ENCODE results near the gene ASB18.

The ASB18 gene

GRCh38 chr2:236303935-236304334 is 39.7 kb upstream of the ASB18 start:
- TF ChIP-seq FOXP2 (optimal IDR thresholded peaks at IDR 0.05; ENCODE audit: borderline replicate concordance, extremely low read depth, extremely low read length, insufficient read depth): no peak
- no peak for TF ChIP-seq REST (IDR thresholded peaks at IDR 0.05; ENCODE audit: insufficient read depth in 1 of 2, low read depth in 2 of 2, low read length in 2 of 2)
- no peak for TF ChIP-seq SIN3A (IDR thresholded peaks at IDR 0.05; ENCODE audit: borderline replicate concordance, insufficient read depth, low read length)
- TF ChIP-seq TAF1 (IDR thresholded peaks at IDR 0.05; ENCODE audit: borderline replicate concordance, insufficient read depth, low read length): no peak
- TF ChIP-seq POLR2AphosphoS5 (IDR thresholded peaks at IDR 0.05; ENCODE audit: low read depth, low read length): no peak

GRCh38 chr2:236302555-236302954 is 38.3 kb upstream of the ASB18 start:
- TF ChIP-seq TAF1 (IDR thresholded peaks at IDR 0.05; ENCODE audit: borderline replicate concordance, insufficient read depth, low read length) (no peak), FOXP2 (optimal IDR thresholded peaks at IDR 0.05; ENCODE audit: borderline replicate concordance, extremely low read depth, extremely low read length, insufficient read depth) (no peak), SIN3A (IDR thresholded peaks at IDR 0.05; ENCODE audit: borderline replicate concordance, insufficient read depth, low read length) (no peak), POLR2AphosphoS5 (IDR thresholded peaks at IDR 0.05; ENCODE audit: low read depth, low read length) (no peak), REST (IDR thresholded peaks at IDR 0.05; ENCODE audit: insufficient read depth in 1 of 2, low read depth in 2 of 2, low read length in 2 of 2) (no peak)

- TF ChIP-seq TAF1 (IDR thresholded peaks at IDR 0.05; ENCODE audit: borderline replicate concordance, insufficient read depth, low read length) (no peak), REST (IDR thresholded peaks at IDR 0.05; ENCODE audit: insufficient read depth in 1 of 2, low read depth in 2 of 2, low read length in 2 of 2) (no peak), SIN3A (IDR thresholded peaks at IDR 0.05; ENCODE audit: borderline replicate concordance, insufficient read depth, low read length) (no peak), POLR2AphosphoS5 (IDR thresholded peaks at IDR 0.05; ENCODE audit: low read depth, low read length) (no peak), FOXP2 (optimal IDR thresholded peaks at IDR 0.05; ENCODE audit: borderline replicate concordance, extremely low read depth, extremely low read length, insufficient read depth) (no peak)
Observed at GRCh38 chr2:236298924-236299475, 34.8 kb upstream of the ASB18 start.

- TF ChIP-seq TAF1 (IDR thresholded peaks at IDR 0.05; ENCODE audit: borderline replicate concordance, insufficient read depth, low read length) (no peak), SIN3A (IDR thresholded peaks at IDR 0.05; ENCODE audit: borderline replicate concordance, insufficient read depth, low read length) (no peak), FOXP2 (optimal IDR thresholded peaks at IDR 0.05; ENCODE audit: borderline replicate concordance, extremely low read depth, extremely low read length, insufficient read depth) (no peak), REST (IDR thresholded peaks at IDR 0.05; ENCODE audit: insufficient read depth in 1 of 2, low read depth in 2 of 2, low read length in 2 of 2) (no peak), POLR2AphosphoS5 (IDR thresholded peaks at IDR 0.05; ENCODE audit: low read depth, low read length) (no peak)
Observed at GRCh38 chr2:236295481-236295880, 31.3 kb upstream of the ASB18 start.

GRCh38 chr2:236294647-236295046 is 30.4 kb upstream of the ASB18 start:
- no peak for TF ChIP-seq TAF1 (IDR thresholded peaks at IDR 0.05; ENCODE audit: borderline replicate concordance, insufficient read depth, low read length)
- no peak for TF ChIP-seq FOXP2 (optimal IDR thresholded peaks at IDR 0.05; ENCODE audit: borderline replicate concordance, extremely low read depth, extremely low read length, insufficient read depth)
- no peak for TF ChIP-seq POLR2AphosphoS5 (IDR thresholded peaks at IDR 0.05; ENCODE audit: low read depth, low read length)
- TF ChIP-seq REST (IDR thresholded peaks at IDR 0.05; ENCODE audit: insufficient read depth in 1 of 2, low read depth in 2 of 2, low read length in 2 of 2): no peak
- TF ChIP-seq SIN3A (IDR thresholded peaks at IDR 0.05; ENCODE audit: borderline replicate concordance, insufficient read depth, low read length): no peak
